ENCODE measurements around the gene CDON.
A peak's percentile ranks its signal among the peaks of the same experiment; 100 is the strongest.

CDON gene

DNA sequence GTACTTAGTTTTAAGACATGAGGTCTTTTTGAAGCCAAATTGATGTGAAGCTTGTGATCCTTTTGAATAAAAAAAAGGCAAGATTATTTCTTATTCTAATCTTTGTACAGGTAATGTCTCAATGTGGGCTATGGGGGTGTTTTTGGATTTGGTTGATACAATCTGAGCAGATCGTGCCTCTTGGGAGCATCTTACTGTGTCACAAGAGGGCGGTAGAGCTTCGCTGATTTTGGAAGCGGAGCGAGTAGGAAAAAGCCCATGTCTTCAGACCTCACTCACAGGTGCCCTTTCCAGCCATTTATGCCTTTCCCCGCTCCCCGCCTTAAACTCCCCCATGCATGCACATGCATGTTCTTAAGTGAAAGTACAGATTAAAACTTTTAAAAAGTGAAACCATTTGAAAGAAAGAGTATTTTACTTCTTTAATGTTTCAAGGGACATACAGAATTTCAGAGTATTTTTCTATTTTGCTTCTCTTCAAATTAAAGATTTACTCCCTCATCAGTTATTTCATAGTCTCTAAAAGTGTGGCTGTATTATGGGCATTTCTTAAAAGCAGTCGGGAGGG, 139.6 kb downstream of the CDON start:
- Histone ChIP-seq H2AK5ac (ENCODE audit: low read depth, low read length) (no peak overlapping the region), H3K9ac (ENCODE audit: low read depth, low read length, poor library complexity) (no peak overlapping the region), H2BK120ac (ENCODE audit: low read depth, low read length) (no peak overlapping the region), H2BK15ac (ENCODE audit: low read length) (no peak overlapping the region), H3K18ac (ENCODE audit: low read length) (no peak overlapping the region), H2AFZ (ENCODE audit: low read length) (no peak overlapping the region), H3K27ac (replicated peaks; ENCODE audit: low read length) (no peak overlapping the region), H3K23ac (ENCODE audit: low read depth, low read length, poor library complexity) (no peak overlapping the region), H3K79me1 (ENCODE audit: low read depth, low read length) (no peaks in the 10 kb centered on the region), H4K91ac (ENCODE audit: low read depth, low read length, poor library complexity) (no peak overlapping the region), H2BK12ac (ENCODE audit: low read length) (no peak overlapping the region), H2BK5ac (ENCODE audit: low read length) (no peak overlapping the region), H3K4me2 (ENCODE audit: insufficient read depth, low read length, poor library complexity, severe bottlenecking) (no peak overlapping the region), H3K4ac (ENCODE audit: low read length) (no peak overlapping the region), H3K14ac (ENCODE audit: low read length) (no peak overlapping the region), H4K8ac (ENCODE audit: low read depth, low read length) (no peak overlapping the region), H3K4me3 (ENCODE audit: low read length in 2 of 2) (no peak overlapping the region), H3K27me3 (ENCODE audit: control insufficient read depth in 3 of 3, insufficient read depth in 3 of 3, low read depth in 1 of 3, low read length in 3 of 3) (peaks cover 0 to 20% (median 0%) of the 10 kb centered on the region in 3 experiments), H3K4me1 (ENCODE audit: control insufficient read depth in 2 of 2, insufficient read depth in 1 of 2, low read depth in 1 of 2, low read length in 2 of 2) (peaks cover 0 to 2% of the 10 kb centered on the region in 2 donors), H3K9me3 (replicated peaks in 1 of 2; ENCODE audit: control insufficient read depth in 2 of 2, insufficient read depth in 1 of 2, low read depth in 1 of 2, low read length in 2 of 2) (no peaks in the 10 kb centered on the region), H3K36me3 (replicated peaks in 1 of 2; ENCODE audit: control insufficient read depth in 2 of 2, insufficient read depth in 2 of 2, low read length in 2 of 2) (no peaks in the 10 kb centered on the region)
- DNase-seq (ENCODE audit: low spot score), result peak; percentile 79
- WGBS, 2 donors (ENCODE audit: extremely low coverage in 2 of 2, insufficient read length in 2 of 2, insufficient replicate concordance in 1 of 2), result no CpG with 5 or more reads among the region's 8 CpGs

GRCh38 chr11:125922156-125922555, 140.5 kb downstream of the CDON start:
- Histone ChIP-seq H3K36me3 (replicated peaks in 1 of 2; ENCODE audit: control insufficient read depth in 2 of 2, insufficient read depth in 2 of 2, low read length in 2 of 2) (no peaks in the 10 kb centered on the region), H3K23ac (ENCODE audit: low read depth, low read length, poor library complexity) (no peak overlapping the region), H3K4me2 (ENCODE audit: insufficient read depth, low read length, poor library complexity, severe bottlenecking) (no peak overlapping the region), H3K18ac (ENCODE audit: low read length) (no peak overlapping the region), H2AK5ac (ENCODE audit: low read depth, low read length) (no peak overlapping the region), H2AFZ (ENCODE audit: low read length) (no peak overlapping the region), H2BK5ac (ENCODE audit: low read length) (no peak overlapping the region), H3K9ac (ENCODE audit: low read depth, low read length, poor library complexity) (no peak overlapping the region), H3K27ac (replicated peaks; ENCODE audit: low read length) (no peak overlapping the region), H3K79me1 (ENCODE audit: low read depth, low read length) (no peaks in the 10 kb centered on the region), H3K9me3 (replicated peaks in 1 of 2; ENCODE audit: control insufficient read depth in 2 of 2, insufficient read depth in 1 of 2, low read depth in 1 of 2, low read length in 2 of 2) (no peaks in the 10 kb centered on the region), H2BK120ac (ENCODE audit: low read depth, low read length) (no peak overlapping the region), H4K91ac (ENCODE audit: low read depth, low read length, poor library complexity) (no peak overlapping the region), H3K4me3 (ENCODE audit: low read length in 2 of 2) (no peak overlapping the region), H2BK15ac (ENCODE audit: low read length) (no peak overlapping the region), H3K4me1 (ENCODE audit: control insufficient read depth in 2 of 2, insufficient read depth in 1 of 2, low read depth in 1 of 2, low read length in 2 of 2) (peaks cover 0 to 2% of the 10 kb centered on the region in 2 donors), H3K27me3 (ENCODE audit: control insufficient read depth in 3 of 3, insufficient read depth in 3 of 3, low read depth in 1 of 3, low read length in 3 of 3) (peaks cover 0 to 20% (median 0%) of the 10 kb centered on the region in 3 experiments), H3K14ac (ENCODE audit: low read length) (no peak overlapping the region), H3K4ac (ENCODE audit: low read length) (no peak overlapping the region), H4K8ac (ENCODE audit: low read depth, low read length) (no peak overlapping the region), H2BK12ac (ENCODE audit: low read length) (no peak overlapping the region)
- WGBS, 2 donors (ENCODE audit: extremely low coverage in 2 of 2, insufficient read length in 2 of 2, insufficient replicate concordance in 1 of 2), result no CpG with 5 or more reads among the region's 3 CpGs
- DNase-seq (ENCODE audit: low spot score), result no peak

GRCh38 chr11:125921042-125921441, 141.6 kb downstream of the CDON start:
- Histone ChIP-seq H3K36me3 (replicated peaks in 1 of 2; ENCODE audit: control insufficient read depth in 2 of 2, insufficient read depth in 2 of 2, low read length in 2 of 2) (no peaks in the 10 kb centered on the region), H2AFZ (ENCODE audit: low read length) (no peak overlapping the region), H3K4ac (ENCODE audit: low read length) (no peak overlapping the region), H3K4me3 (ENCODE audit: low read length in 2 of 2) (no peak overlapping the region), H3K27me3 (ENCODE audit: control insufficient read depth in 3 of 3, insufficient read depth in 3 of 3, low read depth in 1 of 3, low read length in 3 of 3) (peaks cover 0 to 28% (median 0%) of the 10 kb centered on the region in 3 experiments), H3K9me3 (replicated peaks in 1 of 2; ENCODE audit: control insufficient read depth in 2 of 2, insufficient read depth in 1 of 2, low read depth in 1 of 2, low read length in 2 of 2) (no peaks in the 10 kb centered on the region), H2BK5ac (ENCODE audit: low read length) (no peak overlapping the region), H2AK5ac (ENCODE audit: low read depth, low read length) (no peak overlapping the region), H3K27ac (replicated peaks; ENCODE audit: low read length) (no peak overlapping the region), H3K79me1 (ENCODE audit: low read depth, low read length) (no peaks in the 10 kb centered on the region), H3K4me1 (ENCODE audit: control insufficient read depth in 2 of 2, insufficient read depth in 1 of 2, low read depth in 1 of 2, low read length in 2 of 2) (peaks cover 0 to 2% of the 10 kb centered on the region in 2 donors), H3K4me2 (ENCODE audit: insufficient read depth, low read length, poor library complexity, severe bottlenecking) (no peak overlapping the region), H2BK120ac (ENCODE audit: low read depth, low read length) (no peak overlapping the region), H2BK12ac (ENCODE audit: low read length) (no peak overlapping the region), H3K14ac (ENCODE audit: low read length) (no peak overlapping the region), H3K9ac (ENCODE audit: low read depth, low read length, poor library complexity) (no peak overlapping the region), H4K8ac (ENCODE audit: low read depth, low read length) (no peak overlapping the region), H4K91ac (ENCODE audit: low read depth, low read length, poor library complexity) (no peak overlapping the region), H3K18ac (ENCODE audit: low read length) (no peak overlapping the region), H2BK15ac (ENCODE audit: low read length) (no peak overlapping the region), H3K23ac (ENCODE audit: low read depth, low read length, poor library complexity) (no peak overlapping the region)
- no peak for DNase-seq (ENCODE audit: low spot score)
- no CpG with 5 or more reads among the region's 9 CpGs for WGBS, 2 donors (ENCODE audit: extremely low coverage in 2 of 2, insufficient read length in 2 of 2, insufficient replicate concordance in 1 of 2)

GRCh38 chr11:125918140-125918840, 144.4 kb downstream of the CDON start:
- Histone ChIP-seq H2BK12ac (ENCODE audit: low read length) (no peak overlapping the region), H3K4me1 (ENCODE audit: control insufficient read depth in 2 of 2, insufficient read depth in 1 of 2, low read depth in 1 of 2, low read length in 2 of 2) (no peaks in the 10 kb centered on the region), H2BK120ac (ENCODE audit: low read depth, low read length) (no peak overlapping the region), H3K4ac (ENCODE audit: low read length) (no peak overlapping the region), H3K4me2 (ENCODE audit: insufficient read depth, low read length, poor library complexity, severe bottlenecking) (no peak overlapping the region), H3K9ac (ENCODE audit: low read depth, low read length, poor library complexity) (no peak overlapping the region), H4K91ac (ENCODE audit: low read depth, low read length, poor library complexity) (no peak overlapping the region), H3K79me1 (ENCODE audit: low read depth, low read length) (no peaks in the 10 kb centered on the region), H3K23ac (ENCODE audit: low read depth, low read length, poor library complexity) (no peak overlapping the region), H3K14ac (ENCODE audit: low read length) (no peak overlapping the region), H3K4me3 (ENCODE audit: low read length in 2 of 2) (no peak overlapping the region), H2AFZ (ENCODE audit: low read length) (no peak overlapping the region), H3K9me3 (replicated peaks in 1 of 2; ENCODE audit: control insufficient read depth in 2 of 2, insufficient read depth in 1 of 2, low read depth in 1 of 2, low read length in 2 of 2) (no peaks in the 10 kb centered on the region), H2BK15ac (ENCODE audit: low read length) (no peak overlapping the region), H2BK5ac (ENCODE audit: low read length) (no peak overlapping the region), H3K27ac (replicated peaks; ENCODE audit: low read length) (no peak overlapping the region), H3K36me3 (replicated peaks in 1 of 2; ENCODE audit: control insufficient read depth in 2 of 2, insufficient read depth in 2 of 2, low read length in 2 of 2) (no peaks in the 10 kb centered on the region), H2AK5ac (ENCODE audit: low read depth, low read length) (no peak overlapping the region), H3K27me3 (ENCODE audit: control insufficient read depth in 3 of 3, insufficient read depth in 3 of 3, low read depth in 1 of 3, low read length in 3 of 3) (peaks cover 0 to 17% (median 0%) of the 10 kb centered on the region in 3 experiments), H4K8ac (ENCODE audit: low read depth, low read length) (no peak overlapping the region), H3K18ac (ENCODE audit: low read length) (no peak overlapping the region)
- WGBS, 2 donors (ENCODE audit: extremely low coverage in 2 of 2, insufficient read length in 2 of 2, insufficient replicate concordance in 1 of 2), result no CpG with 5 or more reads among the region's 13 CpGs
- no peak for DNase-seq (ENCODE audit: low spot score)

All from neuronal stem cell (in vitro differentiated cells).